Muscle layer of colon (tissue), 2 donors: Measurements from ENCODE around the gene IVD.

ENCODE experiments used
- H3K27ac ChIP-seq: one replicate; pipeline ENCODE4 v1.7.0; 2013; ENCODE audit warnings: low read depth, mild to moderate bottlenecking, low read length, moderate library complexity
- H3K27me3 ChIP-seq, 2 donors: one replicate each; pipeline ENCODE4 v1.7.0; 2013; ENCODE audit warnings: low read length in 2 of 2, mild to moderate bottlenecking in 2 of 2; ENCODE audit not compliant: insufficient read depth in 2 of 2, control insufficient read depth in 1 of 2
- H3K36me3 ChIP-seq: one replicate; pipeline ENCODE4 v1.7.0; 2013; ENCODE audit warnings: mild to moderate bottlenecking, low read length; ENCODE audit not compliant: insufficient read depth
- H3K4me1 ChIP-seq: one replicate; pipeline ENCODE4 v1.7.0; 2013; ENCODE audit warnings: mild to moderate bottlenecking, low read length; ENCODE audit not compliant: insufficient read depth
- H3K4me3 ChIP-seq, 2 donors: one replicate each; pipeline ENCODE4 v1.7.0; 2013; ENCODE audit warnings: low read length in 2 of 2, low read depth in 1 of 2, mild to moderate bottlenecking in 1 of 2, moderate library complexity in 1 of 2
- H3K9ac ChIP-seq: one replicate; pipeline ENCODE4 v1.7.0; 2013; ENCODE audit warnings: low read length
- H3K9me3 ChIP-seq: one replicate; pipeline ENCODE4 v1.7.0; 2013; ENCODE audit warnings: mild to moderate bottlenecking, low read length
- donor health status: abdominal sarcoma.
- donor health status: Adenocarcinoma of cecum.

The IVD gene

GRCh38 chr15:40454904-40455391 lies 49.4 kb downstream of the IVD start:
- Histone ChIP-seq H3K9ac (no peak overlapping the region), H3K4me1 (peaks cover 20% of the 10 kb centered on the region), H3K27me3 (no peaks in the 10 kb centered on the region)

GRCh38 chr15:40456299-40456712 lies 50.7 kb downstream of the IVD start:
- H3K4me1 ChIP-seq = peaks cover 20% of the 10 kb centered on the region
- no peaks in the 10 kb centered on the region for H3K27me3 ChIP-seq
- H3K4me3 ChIP-seq = no peak overlapping the region
- no peak overlapping the region for H3K27ac ChIP-seq
- no peaks in the 10 kb centered on the region for H3K9me3 ChIP-seq
- H3K36me3 ChIP-seq = peaks cover 9% of the 10 kb centered on the region
- H3K9ac ChIP-seq = no peak overlapping the region

More at GRCh38 chr15:40454904-40455391, 49.4 kb downstream of the IVD start:
- Histone ChIP-seq H3K4me3 (no peak overlapping the region), H3K27ac (no peak overlapping the region), H3K36me3 (peaks cover 6% of the 10 kb centered on the region), H3K9me3 (no peaks in the 10 kb centered on the region)

- Histone ChIP-seq H3K27me3 (no peaks in the 10 kb centered on the region), H3K27ac (no peak overlapping the region), H3K9ac (no peak overlapping the region), H3K4me3 (no peak overlapping the region), H3K9me3 (no peaks in the 10 kb centered on the region), H3K4me1 (peaks cover 20% of the 10 kb centered on the region), H3K36me3 (peaks cover 9% of the 10 kb centered on the region)
These were observed 51.1 kb downstream of the IVD start for GRCh38 chr15:40456738-40457137.

GRCh38 chr15:40458495-40459371 lies 53.1 kb downstream of the IVD start:
- Histone ChIP-seq H3K9me3 (no peaks in the 10 kb centered on the region), H3K36me3 (peaks cover 13% of the 10 kb centered on the region), H3K9ac (no peak overlapping the region), H3K4me3 (no peak overlapping the region), H3K4me1 (peaks cover 20% of the 10 kb centered on the region), H3K27ac (no peak overlapping the region), H3K27me3 (no peaks in the 10 kb centered on the region)

GRCh38 chr15:40459391-40460015 lies 53.9 kb downstream of the IVD start:
- no peak overlapping the region for H3K9ac ChIP-seq
- no peak overlapping the region for H3K4me3 ChIP-seq
- no peaks in the 10 kb centered on the region for H3K27me3 ChIP-seq
- H3K4me1 ChIP-seq = peaks cover 19% of the 10 kb centered on the region
- H3K27ac ChIP-seq = no peak overlapping the region
- peaks cover 21% of the 10 kb centered on the region for H3K36me3 ChIP-seq
- no peaks in the 10 kb centered on the region for H3K9me3 ChIP-seq

- no peak overlapping the region for H3K9ac ChIP-seq
- no peaks in the 10 kb centered on the region for H3K9me3 ChIP-seq
- H3K4me1 ChIP-seq = peaks cover 10% of the 10 kb centered on the region
- peaks cover 30% of the 10 kb centered on the region for H3K36me3 ChIP-seq
- no peaks in the 10 kb centered on the region for H3K27me3 ChIP-seq
- no peak overlapping the region for H3K27ac ChIP-seq
- no peak overlapping the region for H3K4me3 ChIP-seq
These were observed 54.8 kb downstream of the IVD start for GRCh38 chr15:40460404-40460803.

- H3K4me1 ChIP-seq = no peaks in the 10 kb centered on the region
- no peaks in the 10 kb centered on the region for H3K9me3 ChIP-seq
- no peak overlapping the region for H3K9ac ChIP-seq
- no peaks in the 10 kb centered on the region for H3K27me3 ChIP-seq
- peaks cover 43% of the 10 kb centered on the region for H3K36me3 ChIP-seq
- H3K27ac ChIP-seq = no peak overlapping the region
- H3K4me3 ChIP-seq = no peak overlapping the region
These were observed 56.4 kb downstream of the IVD start for GRCh38 chr15:40461958-40462357.

- Histone ChIP-seq H3K36me3 (peaks cover 46% of the 10 kb centered on the region), H3K27me3 (no peaks in the 10 kb centered on the region), H3K9me3 (no peaks in the 10 kb centered on the region), H3K9ac (no peak overlapping the region), H3K4me1 (no peaks in the 10 kb centered on the region), H3K4me3 (no peak overlapping the region), H3K27ac (no peak overlapping the region)
These were observed 57.7 kb downstream of the IVD start for GRCh38 chr15:40463279-40463678.

GRCh38 chr15:40463886-40464545 lies 58.4 kb downstream of the IVD start:
- Histone ChIP-seq H3K4me1 (no peaks in the 10 kb centered on the region), H3K9ac (no peak overlapping the region), H3K27ac (no peak overlapping the region), H3K27me3 (no peaks in the 10 kb centered on the region), H3K36me3 (peaks cover 46% of the 10 kb centered on the region), H3K9me3 (no peaks in the 10 kb centered on the region), H3K4me3 (no peak overlapping the region)

GRCh38 chr15:40464595-40465185 lies 59.1 kb downstream of the IVD start:
- no peaks in the 10 kb centered on the region for H3K9me3 ChIP-seq
- H3K4me1 ChIP-seq = no peaks in the 10 kb centered on the region
- H3K27ac ChIP-seq = no peak overlapping the region
- no peaks in the 10 kb centered on the region for H3K27me3 ChIP-seq
- H3K36me3 ChIP-seq = peaks cover 42% of the 10 kb centered on the region
- H3K4me3 ChIP-seq = no peak overlapping the region
- no peak overlapping the region for H3K9ac ChIP-seq

GRCh38 chr15:40465939-40466338 lies 60.3 kb downstream of the IVD start:
- Histone ChIP-seq H3K4me3 (no peak overlapping the region), H3K9me3 (no peaks in the 10 kb centered on the region), H3K9ac (no peak overlapping the region), H3K27ac (no peak overlapping the region), H3K27me3 (no peaks in the 10 kb centered on the region), H3K4me1 (peaks cover 6% of the 10 kb centered on the region), H3K36me3 (peaks cover 37% of the 10 kb centered on the region)
